Duodenal mucosa (tissue), 2 donors: ENCODE data around the gene DPY19L2.
"Not testable (repeated sequence)": the region's sequence is repeated elsewhere in the genome, so short reads cannot be mapped to it uniquely, and the experiment has no call there.

ENCODE experiments used
- H3K27ac ChIP-seq: one replicate; pipeline ENCODE4 v1.7.0; 2013; ENCODE audit warnings: low read depth, low read length
- H3K27me3 ChIP-seq, 2 donors: one replicate each; pipeline ENCODE4 v1.7.0; 2013; ENCODE audit warnings: low read length in 2 of 2, control low read depth in 1 of 2; ENCODE audit not compliant: insufficient read depth in 2 of 2, control insufficient read depth in 1 of 2
- H3K36me3 ChIP-seq, 2 donors: one replicate each; pipeline ENCODE4 v1.7.0; 2013; ENCODE audit warnings: low read length in 2 of 2, control low read depth in 1 of 2; ENCODE audit not compliant: insufficient read depth in 2 of 2, control insufficient read depth in 1 of 2
- H3K4me1 ChIP-seq, 2 donors: one replicate each; pipeline ENCODE4 v1.7.0; 2013; ENCODE audit warnings: low read length in 2 of 2, control low read depth in 1 of 2; ENCODE audit not compliant: insufficient read depth in 2 of 2, control insufficient read depth in 1 of 2
- H3K4me3 ChIP-seq, 2 donors: one replicate each; pipeline ENCODE4 v1.7.0; 2013; ENCODE audit warnings: low read length in 2 of 2, low read depth in 1 of 2
- H3K9ac ChIP-seq, 2 donors: one replicate each; pipeline ENCODE4 v1.7.0; 2013; ENCODE audit warnings: low read length in 2 of 2, low read depth in 1 of 2
- H3K9me3 ChIP-seq, 2 donors: one replicate each; pipeline ENCODE4 v1.7.0; 2013; ENCODE audit warnings: low read length in 2 of 2, control low read depth in 1 of 2; ENCODE audit not compliant: control insufficient read depth in 1 of 2

DPY19L2 gene

DNA sequence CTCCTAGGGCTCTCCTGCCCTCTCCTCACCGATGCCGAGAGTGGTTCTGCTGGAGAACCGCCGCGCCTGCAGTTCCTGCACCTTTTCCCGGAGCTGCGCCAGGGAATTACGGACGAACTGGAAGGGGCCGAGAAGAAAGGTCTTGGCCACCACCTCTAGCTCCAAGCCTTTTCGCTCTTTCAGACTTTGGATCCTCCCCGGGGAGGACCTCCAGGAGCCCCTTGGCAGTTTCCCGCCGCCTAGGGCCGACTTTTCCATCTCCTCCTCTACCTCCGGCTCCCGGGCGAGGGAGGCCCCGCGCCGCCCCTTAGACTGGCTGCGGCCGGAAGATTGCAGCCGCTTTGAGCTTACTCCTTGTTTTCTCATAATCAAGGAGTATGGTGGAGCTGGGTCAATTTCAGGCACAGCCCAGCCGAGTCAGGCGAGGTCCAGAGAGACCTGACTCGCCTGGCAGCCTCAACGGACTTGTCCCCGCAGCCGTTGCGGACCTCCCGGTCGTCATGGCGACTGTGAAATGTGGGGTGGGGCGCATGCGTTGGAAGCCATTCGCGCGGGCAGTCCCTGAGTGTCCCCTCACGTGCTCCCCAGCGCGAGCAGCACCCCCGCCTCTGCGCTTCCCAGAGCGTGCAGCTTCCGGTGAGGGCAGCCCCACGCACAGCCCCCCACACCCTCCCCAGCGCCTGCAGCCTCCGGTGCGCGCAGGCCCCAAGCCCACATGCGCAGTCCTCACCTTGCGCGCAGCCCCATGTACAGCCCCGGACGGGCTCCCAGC, at the start of gene DPY19L2:
Gene DPY19L2 (minus strand): TSS at position 466 of the 772 bp plus-strand sequence. CDS start 100 bp downstream, at position 366.
- Histone ChIP-seq H3K9me3 (no peaks in the 10 kb centered on the region), H3K27me3 (peaks cover 0 to 4% of the 10 kb centered on the region in 2 donors), H3K4me1 (no peaks in the 10 kb centered on the region), H3K27ac (peak within 1 kb of the TSS; percentile 20), H3K4me3 (peak within 1 kb of the TSS; percentile 64 to 65), H3K36me3 (no peaks in the 10 kb centered on the region), H3K9ac (no peak within 1 kb of the TSS)

DNA sequence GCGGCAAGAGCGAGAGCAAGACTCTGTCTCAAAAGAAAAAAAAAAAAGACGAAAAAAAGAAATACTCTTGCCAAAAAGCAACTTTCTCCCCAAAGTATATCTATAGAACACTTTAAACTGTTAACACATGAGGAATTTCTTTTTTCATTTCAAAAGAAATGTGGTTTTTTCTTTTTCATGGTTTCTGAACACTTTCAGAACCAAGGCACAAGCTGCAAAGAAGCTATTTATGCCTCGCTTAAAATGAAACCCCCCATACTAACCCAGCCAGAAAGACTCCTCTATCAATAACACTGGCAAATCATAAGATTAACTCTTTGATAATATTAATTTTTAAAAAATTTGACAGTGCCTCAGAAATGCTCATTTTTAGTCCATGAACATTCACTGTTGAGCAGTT, 48.6 kb upstream of the DPY19L2 start:
- not testable (repeated sequence) for H3K27me3 ChIP-seq, H3K36me3 ChIP-seq, H3K27ac ChIP-seq, H3K9me3 ChIP-seq, H3K4me3 ChIP-seq, H3K4me1 ChIP-seq, H3K9ac ChIP-seq

DNA sequence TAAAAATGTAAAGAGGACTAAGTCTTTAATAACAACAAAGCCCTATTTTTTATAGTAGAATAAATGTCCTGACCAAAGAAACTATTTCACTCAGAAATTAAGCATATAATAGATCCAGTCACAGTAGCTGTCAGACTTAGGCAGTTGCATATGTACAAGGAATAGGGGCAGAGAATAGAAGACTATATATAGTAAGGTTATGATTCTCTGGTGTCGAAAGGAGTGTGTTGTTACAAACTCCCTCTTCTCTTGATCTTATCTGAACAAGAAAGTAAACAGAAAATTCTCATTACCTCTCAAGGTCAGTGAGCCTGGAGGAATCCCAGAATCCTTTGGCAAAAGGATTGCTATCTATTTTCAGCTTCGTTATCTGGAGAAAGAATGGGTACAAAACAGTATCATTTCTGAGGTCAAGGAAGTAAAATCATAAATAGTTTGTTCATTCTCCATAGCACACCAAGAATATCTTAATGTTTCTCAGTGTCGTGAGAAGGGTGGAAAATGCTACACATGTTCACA, 46.9 kb upstream of the DPY19L2 start:
- not testable (repeated sequence) for H3K27me3 ChIP-seq, H3K36me3 ChIP-seq, H3K27ac ChIP-seq, H3K4me1 ChIP-seq, H3K9ac ChIP-seq, H3K9me3 ChIP-seq, H3K4me3 ChIP-seq

DNA sequence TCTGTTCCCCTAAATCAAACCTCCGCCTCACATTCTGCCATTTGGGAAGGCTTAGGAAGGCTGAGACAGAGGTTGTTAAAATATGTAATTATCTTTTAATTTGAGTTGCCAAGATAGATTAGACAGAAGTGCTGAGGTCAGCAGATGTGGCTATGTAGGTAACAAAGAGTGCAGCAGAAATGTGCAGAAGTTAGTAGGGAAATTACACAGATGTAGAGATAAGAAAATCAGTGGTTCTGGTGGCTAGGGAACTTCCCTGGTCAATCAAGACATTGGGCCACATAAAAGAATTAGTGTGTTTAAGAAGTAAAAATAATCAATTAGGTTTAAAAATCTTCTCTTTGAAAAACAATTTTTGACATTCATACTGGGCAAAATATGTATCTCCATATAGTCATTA, 46.1 kb upstream of the DPY19L2 start:
- not testable (repeated sequence) for H3K4me1 ChIP-seq, H3K9ac ChIP-seq, H3K27me3 ChIP-seq, H3K36me3 ChIP-seq, H3K9me3 ChIP-seq, H3K27ac ChIP-seq, H3K4me3 ChIP-seq

DNA sequence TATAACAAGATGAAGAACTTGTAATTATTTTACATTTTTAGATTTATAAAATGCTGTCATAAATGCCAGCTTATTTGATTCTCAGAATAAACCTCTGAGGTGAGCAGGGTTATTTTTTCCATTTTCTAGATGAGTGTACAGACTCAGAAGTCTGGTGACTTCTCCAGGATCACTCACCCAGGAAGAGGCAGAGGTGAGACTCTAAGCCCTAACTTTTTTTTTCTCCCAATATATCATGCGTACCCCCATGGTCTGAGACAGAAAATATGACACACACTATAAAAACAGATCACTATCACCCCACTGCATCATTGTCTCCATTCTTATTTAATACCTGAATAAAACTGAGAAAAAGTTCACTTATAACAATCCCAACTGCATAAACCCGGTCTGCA, 45.4 kb upstream of the DPY19L2 start:
- not testable (repeated sequence) for H3K9ac ChIP-seq

DNA sequence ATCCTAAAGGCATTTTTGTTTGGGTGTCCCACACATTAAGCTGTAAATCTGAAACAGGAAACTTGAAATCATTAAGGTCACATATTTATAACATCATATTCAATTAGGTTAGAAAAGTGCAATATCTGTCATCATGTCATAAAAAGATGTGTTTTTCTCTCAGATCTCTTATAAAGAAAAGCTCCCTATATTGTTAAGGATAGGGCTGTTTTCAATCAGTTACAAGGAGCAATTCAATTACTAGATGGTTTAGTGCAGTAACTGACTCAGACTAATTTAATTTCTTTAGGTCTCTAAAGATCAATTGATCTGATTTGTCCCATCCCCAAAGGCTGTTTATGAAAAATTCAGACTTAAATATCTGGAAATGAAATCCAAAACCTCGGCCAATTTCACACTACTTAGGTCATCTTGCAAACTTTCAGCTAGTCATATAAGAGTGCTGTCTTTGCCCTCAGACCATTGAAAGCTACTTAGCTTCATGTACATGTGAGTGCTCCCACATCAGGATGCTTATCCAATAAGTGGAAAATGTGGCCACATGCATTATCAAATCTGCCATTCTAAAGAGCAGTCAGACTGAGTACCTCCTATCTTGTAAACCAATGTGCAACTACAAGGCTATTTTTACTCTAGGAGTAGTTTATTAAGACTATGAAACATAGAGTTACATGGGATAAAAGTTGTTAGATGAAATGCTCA, 44.8 kb upstream of the DPY19L2 start:
- not testable (repeated sequence) for H3K9ac ChIP-seq, H3K4me3 ChIP-seq, H3K9me3 ChIP-seq, H3K27me3 ChIP-seq, H3K36me3 ChIP-seq, H3K4me1 ChIP-seq, H3K27ac ChIP-seq

More for the DNA sequence above, 45.4 kb upstream of the DPY19L2 start:
- not testable (repeated sequence) for H3K4me3 ChIP-seq, H3K4me1 ChIP-seq, H3K9me3 ChIP-seq, H3K27ac ChIP-seq, H3K36me3 ChIP-seq, H3K27me3 ChIP-seq

DNA sequence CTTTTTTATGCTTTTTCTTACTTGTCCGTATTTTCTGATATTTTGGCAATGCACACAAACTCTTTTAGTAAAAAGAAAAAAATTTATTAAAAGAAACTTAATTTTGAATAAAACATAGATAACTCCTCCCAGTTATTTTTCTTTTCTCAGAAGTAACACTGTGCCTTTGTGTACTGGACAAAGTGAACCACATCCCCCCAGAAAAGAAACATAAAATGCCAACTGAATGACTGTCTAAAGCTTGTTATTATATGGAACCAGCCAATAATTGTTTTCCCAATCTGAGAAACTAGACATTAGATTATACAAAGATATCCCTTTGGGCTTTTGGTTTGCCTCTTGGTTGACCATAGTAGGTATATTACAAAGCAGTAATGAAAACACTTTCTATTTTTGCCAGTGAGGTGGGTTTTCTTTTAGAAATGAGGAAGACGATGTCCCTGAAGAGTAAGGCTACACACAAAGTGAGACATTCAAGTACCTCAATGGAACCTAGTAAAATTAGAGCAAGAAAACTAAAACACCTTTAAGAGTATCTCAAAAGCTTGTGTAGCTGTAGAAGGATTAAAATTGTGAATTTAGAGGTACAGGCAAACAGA, 44.2 kb upstream of the DPY19L2 start:
- H3K36me3 ChIP-seq, H3K4me1 ChIP-seq, H3K9me3 ChIP-seq, H3K27ac ChIP-seq, H3K4me3 ChIP-seq, H3K9ac ChIP-seq, H3K27me3 ChIP-seq: not testable (repeated sequence)

DNA sequence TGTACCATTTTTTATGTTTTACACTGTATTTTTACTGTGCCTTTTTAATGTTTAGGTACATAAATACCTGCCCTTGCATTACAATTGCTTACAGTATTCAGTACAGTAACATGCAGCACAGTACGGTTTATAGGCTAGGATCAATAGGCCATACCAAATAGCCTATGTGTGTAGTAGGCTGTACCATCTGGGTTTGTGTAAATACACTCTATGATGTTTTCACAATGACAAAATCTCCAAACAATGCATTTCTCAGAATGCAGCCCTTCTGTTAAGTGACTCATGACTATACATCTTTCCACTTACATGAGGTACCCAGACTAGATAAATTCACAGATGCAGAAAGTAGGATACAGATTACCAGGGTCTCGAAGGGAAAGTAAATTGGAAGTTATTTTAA, 43.0 kb upstream of the DPY19L2 start:
- not testable (repeated sequence) for H3K27me3 ChIP-seq, H3K4me3 ChIP-seq, H3K36me3 ChIP-seq, H3K4me1 ChIP-seq, H3K9ac ChIP-seq, H3K27ac ChIP-seq, H3K9me3 ChIP-seq

DNA sequence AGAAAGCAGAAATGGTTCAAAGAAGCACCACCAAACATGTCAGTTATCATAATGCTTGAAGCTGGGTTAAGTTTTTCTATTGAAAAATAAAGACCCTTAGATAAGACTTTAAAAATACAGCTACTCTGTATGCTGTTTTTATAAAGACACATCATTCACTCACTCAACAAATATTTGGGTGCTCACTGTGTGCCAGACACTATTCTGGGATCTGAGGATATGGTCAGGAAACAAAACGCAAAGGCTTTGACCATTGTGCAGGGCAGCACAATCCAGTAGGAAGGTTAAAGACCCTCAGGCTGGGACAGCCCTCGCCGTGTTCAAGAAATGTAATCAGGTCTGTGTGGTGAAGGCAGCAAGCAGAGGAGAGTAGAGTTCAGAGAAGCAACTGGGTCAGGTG, 38.0 kb upstream of the DPY19L2 start:
- no peaks in the 10 kb centered on the region for H3K9me3 ChIP-seq
- no peak overlapping the region for H3K9ac ChIP-seq
- H3K27me3 ChIP-seq: no peaks in the 10 kb centered on the region
- no peaks in the 10 kb centered on the region for H3K36me3 ChIP-seq
- H3K4me3 ChIP-seq: no peak overlapping the region
- H3K27ac ChIP-seq: no peak overlapping the region
- H3K4me1 ChIP-seq: no peaks in the 10 kb centered on the region

DNA sequence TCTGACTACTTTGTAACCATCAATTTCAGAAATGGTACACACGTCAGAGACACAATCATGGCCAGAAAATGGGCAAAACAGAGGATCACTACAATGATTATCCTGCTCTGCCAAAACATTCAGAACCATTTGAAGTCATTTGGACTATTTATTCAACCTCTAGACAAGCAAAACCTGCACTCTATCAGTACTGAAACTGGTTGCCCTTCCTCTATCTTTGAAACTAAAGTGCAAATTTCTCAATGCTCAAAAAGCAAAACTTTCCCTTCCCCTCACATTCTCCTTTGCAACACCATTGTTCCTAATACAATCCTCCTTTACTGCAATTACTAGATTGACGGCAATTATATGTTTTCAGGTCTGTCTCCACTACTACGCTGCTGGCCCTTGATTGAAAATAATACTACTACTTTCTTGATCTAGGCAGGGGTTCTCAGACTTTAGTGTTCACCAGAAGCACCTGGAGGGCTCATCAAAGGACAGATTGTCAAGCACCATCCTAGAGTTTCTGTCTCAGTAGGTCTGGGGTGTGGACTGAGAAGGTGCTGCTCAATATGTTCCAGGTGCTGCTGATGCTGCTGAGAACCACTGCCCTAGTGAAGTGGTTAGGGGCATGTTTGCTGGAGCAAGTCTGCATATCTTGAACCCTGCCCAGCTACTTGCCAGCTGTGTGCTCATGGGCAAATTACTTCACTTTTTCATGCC, 31.5 kb upstream of the DPY19L2 start:
- H3K36me3 ChIP-seq, H3K4me3 ChIP-seq, H3K27me3 ChIP-seq, H3K27ac ChIP-seq, H3K9me3 ChIP-seq, H3K9ac ChIP-seq, H3K4me1 ChIP-seq: not testable (repeated sequence)
